Measurements from ENCODE around the gene SLC25A34.

The SLC25A34 gene

GRCh38 chr1:15736038-15736891 lies at the start of gene SLC25A34:
TSS of gene SLC25A34 (plus strand) at chr1:15736258. CDS start at chr1:15736486, 228 bp downstream.
- Histone ChIP-seq H3K4me3 (ENCODE audit: severe bottlenecking) (no peak within 1 kb of the TSS), H3K9me3 (ENCODE audit: severe bottlenecking) (no peaks in the 10 kb centered on the region), H3K4me1 (ENCODE audit: insufficient read depth, poor library complexity, severe bottlenecking) (no peaks in the 10 kb centered on the region), H3K27ac (ENCODE audit: poor library complexity, severe bottlenecking) (no peak within 1 kb of the TSS), H3K36me3 (ENCODE audit: low read depth) (peaks cover 11% of the 10 kb centered on the region), H3K27me3 (ENCODE audit: insufficient read depth, poor library complexity, severe bottlenecking) (no peaks in the 10 kb centered on the region)
- DNase-seq (ENCODE audit: low spot score) (peak; percentile 65), ATAC-seq (ENCODE audit: low read depth) (peak; percentile 15)
- no peak for TF ChIP-seq CTCF (IDR thresholded peaks at IDR 0.05; ENCODE audit: poor library complexity, severe bottlenecking)

- DNase-seq (ENCODE audit: low spot score) (no peak), ATAC-seq (ENCODE audit: low read depth) (no peak)
- TF ChIP-seq CTCF (IDR thresholded peaks at IDR 0.05; ENCODE audit: poor library complexity, severe bottlenecking) = no peak
- Histone ChIP-seq H3K9me3 (ENCODE audit: severe bottlenecking) (no peaks in the 10 kb centered on the region), H3K27ac (ENCODE audit: poor library complexity, severe bottlenecking) (no peak overlapping the region), H3K4me1 (ENCODE audit: insufficient read depth, poor library complexity, severe bottlenecking) (peaks cover 3% of the 10 kb centered on the region), H3K4me3 (ENCODE audit: severe bottlenecking) (no peak overlapping the region), H3K27me3 (ENCODE audit: insufficient read depth, poor library complexity, severe bottlenecking) (no peaks in the 10 kb centered on the region), H3K36me3 (ENCODE audit: low read depth) (no peaks in the 10 kb centered on the region; the same call in 1 of the 2 replicates)
Measured at GRCh38 chr1:15687446-15687845, 48.6 kb upstream of the SLC25A34 start.

DNA sequence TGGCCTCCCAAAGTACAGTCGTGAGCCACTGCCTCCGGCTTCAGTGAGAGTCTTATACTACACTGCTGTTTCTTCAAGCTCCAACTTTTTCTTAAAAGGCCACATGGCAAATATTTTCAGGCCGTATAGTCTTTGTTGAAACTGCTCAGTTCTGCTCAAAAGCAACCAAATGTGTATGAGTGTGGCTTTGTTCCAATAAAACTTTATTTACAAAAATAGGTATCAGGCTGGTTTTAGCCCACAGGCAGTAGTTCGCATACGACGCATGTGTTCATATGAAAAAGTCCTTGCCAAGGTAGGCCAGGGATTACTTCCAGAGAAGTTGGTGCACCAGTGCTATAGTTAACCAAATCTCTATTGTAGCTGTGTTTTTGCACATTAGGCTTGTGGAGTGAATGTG lies 45.7 kb upstream of the SLC25A34 start:
- Histone ChIP-seq H3K9me3 (ENCODE audit: severe bottlenecking) (no peaks in the 10 kb centered on the region), H3K27me3 (ENCODE audit: insufficient read depth, poor library complexity, severe bottlenecking) (no peaks in the 10 kb centered on the region), H3K4me3 (ENCODE audit: severe bottlenecking) (no peak overlapping the region), H3K36me3 (ENCODE audit: low read depth) (no peaks in the 10 kb centered on the region; the same call in 1 of the 2 replicates), H3K4me1 (ENCODE audit: insufficient read depth, poor library complexity, severe bottlenecking) (peaks cover 3% of the 10 kb centered on the region), H3K27ac (ENCODE audit: poor library complexity, severe bottlenecking) (no peak overlapping the region)
- no peak for ATAC-seq (ENCODE audit: low read depth)
- no peak for TF ChIP-seq CTCF (IDR thresholded peaks at IDR 0.05; ENCODE audit: poor library complexity, severe bottlenecking)
- no peak for DNase-seq (ENCODE audit: low spot score)

- H3K36me3 ChIP-seq (ENCODE audit: low read depth) = peaks cover 4% of the 10 kb centered on the region; the same call in 1 of the 2 replicates
- TF ChIP-seq CTCF (IDR thresholded peaks at IDR 0.05; ENCODE audit: poor library complexity, severe bottlenecking) = no peak
- H3K27me3 ChIP-seq (ENCODE audit: insufficient read depth, poor library complexity, severe bottlenecking) = no peaks in the 10 kb centered on the region
- no peak for DNase-seq (ENCODE audit: low spot score)
- ATAC-seq (ENCODE audit: low read depth) = no peak
- H3K9me3 ChIP-seq (ENCODE audit: severe bottlenecking) = no peaks in the 10 kb centered on the region
- no peaks in the 10 kb centered on the region for H3K4me1 ChIP-seq (ENCODE audit: insufficient read depth, poor library complexity, severe bottlenecking)
- no peak overlapping the region for H3K27ac ChIP-seq (ENCODE audit: poor library complexity, severe bottlenecking)
- no peak overlapping the region for H3K4me3 ChIP-seq (ENCODE audit: severe bottlenecking)
Measured at GRCh38 chr1:15691434-15692032, 44.5 kb upstream of the SLC25A34 start.

All from RWPE2 (cell line).